Esophagus squamous epithelium (tissue), 4 donors: ENCODE results near the gene KDM5B.

Experiments used
- POLR2A ChIP-seq, 4 donors: fragments of 450-650 bp; IDR thresholded peaks; one replicate each; pipeline ENCODE4 v1.6.1; 2017; ENCODE audit warnings: antibody characterized with exemption in 4 of 4, mild to moderate bottlenecking in 4 of 4, moderate library complexity in 3 of 4
- TF ChIP-seq, protein P1 (sequence below), 6 experiments: fragments of 450-650 bp in 4 of 6; fragments of 200-600 bp in 2 of 6; sonication (generic) in 2 of 6; IDR thresholded peaks; one replicate each; pipeline ENCODE4 v1.5.1; 2016 to 2019; ENCODE audit warnings: antibody characterized with exemption in 6 of 6, mild to moderate bottlenecking in 4 of 6, moderate library complexity in 4 of 6

DNA sequence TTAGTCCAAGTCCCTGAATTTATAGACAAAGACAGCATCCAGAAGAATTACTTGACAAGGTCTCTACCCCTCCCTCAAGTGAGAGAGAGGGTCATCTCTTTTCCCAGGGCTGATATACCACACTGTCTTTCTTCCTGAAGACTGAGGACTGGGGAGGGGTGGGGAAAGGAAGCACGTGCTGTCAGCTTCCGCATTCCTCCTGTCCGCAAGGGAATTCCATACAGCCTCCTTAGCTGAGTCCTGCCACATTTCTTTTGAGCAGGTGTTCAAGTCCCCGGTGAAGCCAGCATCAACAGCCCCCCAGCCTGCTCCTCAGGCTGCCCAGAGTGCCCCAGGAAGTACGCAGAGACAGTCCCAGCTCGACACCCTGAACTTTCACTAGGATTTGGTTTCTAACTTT is 36.7 kb upstream of the KDM5B start:
- TF ChIP-seq, protein P1, sequence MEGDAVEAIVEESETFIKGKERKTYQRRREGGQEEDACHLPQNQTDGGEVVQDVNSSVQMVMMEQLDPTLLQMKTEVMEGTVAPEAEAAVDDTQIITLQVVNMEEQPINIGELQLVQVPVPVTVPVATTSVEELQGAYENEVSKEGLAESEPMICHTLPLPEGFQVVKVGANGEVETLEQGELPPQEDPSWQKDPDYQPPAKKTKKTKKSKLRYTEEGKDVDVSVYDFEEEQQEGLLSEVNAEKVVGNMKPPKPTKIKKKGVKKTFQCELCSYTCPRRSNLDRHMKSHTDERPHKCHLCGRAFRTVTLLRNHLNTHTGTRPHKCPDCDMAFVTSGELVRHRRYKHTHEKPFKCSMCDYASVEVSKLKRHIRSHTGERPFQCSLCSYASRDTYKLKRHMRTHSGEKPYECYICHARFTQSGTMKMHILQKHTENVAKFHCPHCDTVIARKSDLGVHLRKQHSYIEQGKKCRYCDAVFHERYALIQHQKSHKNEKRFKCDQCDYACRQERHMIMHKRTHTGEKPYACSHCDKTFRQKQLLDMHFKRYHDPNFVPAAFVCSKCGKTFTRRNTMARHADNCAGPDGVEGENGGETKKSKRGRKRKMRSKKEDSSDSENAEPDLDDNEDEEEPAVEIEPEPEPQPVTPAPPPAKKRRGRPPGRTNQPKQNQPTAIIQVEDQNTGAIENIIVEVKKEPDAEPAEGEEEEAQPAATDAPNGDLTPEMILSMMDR (IDR thresholded peaks at IDR 0.05) = no peak
- TF ChIP-seq POLR2A (IDR thresholded peaks at IDR 0.05) = no peak
